ENCODE results near the gene SETBP1.

Gene SETBP1

GRCh38 chr18:44988821-44989587, 308.3 kb downstream of the SETBP1 start:
- no peak for DNase-seq

GRCh38 chr18:44996261-44996660, 315.6 kb downstream of the SETBP1 start:
- DNase-seq, result no peak

DNA sequence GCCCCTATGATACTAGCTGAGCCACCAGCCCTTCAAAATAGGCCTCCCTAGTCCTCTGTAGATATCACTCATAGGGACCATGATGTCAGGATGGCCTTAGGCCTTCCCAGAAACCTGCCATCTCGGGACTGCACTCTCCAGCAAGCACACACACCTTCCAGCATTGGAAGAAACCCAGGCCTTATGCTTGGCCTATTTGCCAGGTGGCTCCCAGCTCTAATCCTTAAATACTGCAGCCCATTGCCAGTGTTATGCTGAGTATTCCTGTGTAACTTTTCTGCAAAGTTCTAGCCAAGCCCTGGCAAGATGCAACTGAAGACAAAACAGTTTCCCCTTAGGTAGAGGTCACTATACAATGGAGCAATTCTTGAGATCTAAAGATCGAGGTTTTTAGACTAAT, 316.5 kb downstream of the SETBP1 start:
- DNase-seq, result no peak

GRCh38 chr18:44998360-44998759, 317.7 kb downstream of the SETBP1 start:
- DNase-seq, result no peak

GRCh38 chr18:45004546-45005080, 323.9 kb downstream of the SETBP1 start:
- no peak for DNase-seq

- no peak for DNase-seq
These were observed 326.2 kb downstream of the SETBP1 start for GRCh38 chr18:45006934-45007333.

DNA sequence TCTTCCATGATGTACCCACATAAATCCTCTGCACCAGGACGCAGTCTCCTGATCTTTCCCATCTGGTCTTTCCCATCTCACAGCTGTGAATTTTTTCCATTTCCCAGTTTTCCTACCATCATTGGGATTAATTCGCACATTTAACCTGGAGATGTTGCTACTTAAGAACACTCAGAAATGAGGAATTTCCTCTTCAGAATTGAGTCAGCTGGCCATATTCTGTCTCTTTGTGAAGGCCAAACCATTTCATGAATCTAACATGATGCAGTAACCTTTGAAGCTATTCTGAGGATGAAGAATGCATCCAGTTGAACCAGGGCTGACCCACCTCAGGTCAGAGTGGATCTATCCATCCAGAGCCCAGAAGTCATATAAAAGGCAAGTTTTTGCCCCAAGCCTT, 326.8 kb downstream of the SETBP1 start:
- DNase-seq, result no peak

DNA sequence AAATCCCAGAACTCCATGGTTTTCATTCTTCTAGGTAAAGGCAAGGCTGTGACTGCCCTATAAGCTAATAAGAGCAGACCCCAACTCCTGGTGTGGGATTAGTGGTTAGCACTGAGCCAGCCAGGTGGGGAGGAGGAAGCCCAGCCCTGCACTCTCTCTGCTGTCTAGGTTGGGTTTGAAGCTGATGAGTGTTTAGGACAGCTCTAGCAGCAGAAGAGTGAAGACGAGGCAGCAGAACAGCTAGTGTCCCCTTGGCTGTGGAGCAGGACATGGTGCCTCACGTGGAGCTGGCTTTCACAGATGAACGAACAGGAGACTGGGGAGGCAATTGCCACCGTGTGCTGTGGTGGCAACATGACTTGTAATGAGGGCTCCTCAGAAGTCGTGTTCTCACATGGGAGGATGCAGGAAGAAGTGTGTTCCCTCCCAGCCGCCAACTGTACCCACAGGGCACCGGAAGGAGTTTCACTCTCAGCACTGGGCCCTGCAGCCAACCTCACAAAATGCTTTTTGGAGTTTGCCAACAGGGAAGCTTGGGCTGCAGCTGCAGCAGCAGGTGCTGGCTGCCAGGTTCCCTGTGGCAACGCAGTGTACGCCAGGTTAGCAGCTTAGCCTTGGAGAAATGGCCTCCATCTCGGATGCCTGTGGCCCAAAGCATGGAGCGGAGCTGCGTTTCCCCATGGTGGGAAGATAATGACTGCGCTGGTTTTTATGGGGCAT, 328.2 kb downstream of the SETBP1 start:
- DNase-seq, result no peak

DNA sequence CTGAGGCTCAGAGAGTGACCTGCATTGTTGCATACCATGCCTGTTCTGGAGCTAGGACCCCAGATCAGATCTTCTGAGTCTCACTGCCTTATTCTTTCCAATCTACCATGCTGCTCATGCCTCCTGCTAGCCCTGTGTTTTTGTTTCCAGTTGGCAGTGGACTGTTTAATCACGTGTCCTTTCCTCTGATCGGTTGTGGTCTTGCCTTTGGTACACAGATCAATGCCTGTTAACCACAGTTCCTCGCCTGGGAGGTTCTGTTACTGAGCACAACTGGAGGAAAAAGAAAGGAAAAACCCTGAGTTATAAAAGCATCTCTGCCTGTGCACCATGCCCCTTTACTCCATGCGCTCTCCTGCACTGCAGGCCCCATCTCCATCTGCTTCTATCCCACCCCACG, 329.1 kb downstream of the SETBP1 start:
- no peak for DNase-seq

DNA sequence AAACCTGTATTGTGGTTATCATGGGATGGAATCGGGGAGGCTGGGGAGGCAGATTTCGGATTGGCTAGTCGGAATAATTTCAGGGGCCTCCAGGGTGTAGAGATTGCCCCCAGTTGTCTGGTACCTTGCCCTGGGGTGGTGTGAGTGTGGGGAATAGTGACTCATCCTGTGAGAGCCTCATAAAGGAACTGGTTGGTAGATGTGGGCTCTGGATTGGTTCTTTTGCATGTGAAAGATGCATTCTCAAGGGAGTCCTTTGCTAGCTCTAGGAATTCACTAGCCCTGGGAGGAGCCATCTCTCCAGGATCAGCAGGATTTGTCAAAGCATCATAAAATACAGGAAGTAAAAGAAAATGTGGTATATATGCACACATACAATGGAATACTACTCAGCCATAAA, 331.6 kb downstream of the SETBP1 start:
- DNase-seq, result no peak

DNA sequence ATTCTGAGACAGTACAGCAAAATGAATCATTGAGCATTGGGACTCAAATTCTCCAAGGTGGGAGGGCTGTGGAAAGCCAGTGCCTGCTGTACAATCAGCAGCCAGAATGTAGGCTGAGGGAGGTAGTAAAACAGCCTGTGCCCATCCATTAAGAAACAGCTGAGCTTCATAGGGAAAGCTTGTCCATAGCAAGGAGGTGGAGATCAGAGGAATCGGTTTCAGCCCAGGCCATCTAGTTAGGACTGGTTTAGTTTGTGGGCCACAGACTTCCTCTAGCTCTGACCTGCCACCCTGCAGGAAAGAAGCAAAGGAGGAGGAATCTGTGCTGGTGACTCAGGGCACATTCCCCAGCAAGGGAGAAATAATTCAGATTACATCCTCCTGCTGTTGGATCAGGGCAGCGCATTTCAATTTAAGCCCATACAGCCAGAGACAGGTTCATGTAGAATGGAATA, 333.4 kb downstream of the SETBP1 start:
- DNase-seq, result no peak

DNA sequence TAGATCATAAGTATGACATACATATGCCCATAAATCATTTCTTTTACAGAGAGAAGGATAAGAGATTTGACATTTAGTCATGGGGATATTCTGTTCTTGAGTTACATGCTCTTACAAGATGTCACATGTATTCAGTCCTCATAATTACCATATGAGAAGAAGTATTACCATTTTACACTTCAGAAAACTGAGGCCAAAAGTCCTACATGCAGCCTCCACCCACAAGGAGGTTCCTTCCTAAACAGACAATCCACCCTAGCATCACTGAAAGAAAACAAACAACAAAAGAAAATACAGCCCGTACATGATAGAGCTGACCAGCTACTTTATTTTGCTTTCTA, 335.1 kb downstream of the SETBP1 start:
- DNase-seq, result no peak

- DNase-seq, result no peak
These were observed 338.8 kb downstream of the SETBP1 start for GRCh38 chr18:45019469-45019868.

GRCh38 chr18:45023519-45023918, 342.8 kb downstream of the SETBP1 start:
- no peak for DNase-seq

- no peak for DNase-seq
These were observed 343.8 kb downstream of the SETBP1 start for GRCh38 chr18:45024357-45025088.

- no peak for DNase-seq
These were observed 344.4 kb downstream of the SETBP1 start for GRCh38 chr18:45025089-45025450.

GRCh38 chr18:45026162-45026561, 345.5 kb downstream of the SETBP1 start:
- DNase-seq, result no peak

DNA sequence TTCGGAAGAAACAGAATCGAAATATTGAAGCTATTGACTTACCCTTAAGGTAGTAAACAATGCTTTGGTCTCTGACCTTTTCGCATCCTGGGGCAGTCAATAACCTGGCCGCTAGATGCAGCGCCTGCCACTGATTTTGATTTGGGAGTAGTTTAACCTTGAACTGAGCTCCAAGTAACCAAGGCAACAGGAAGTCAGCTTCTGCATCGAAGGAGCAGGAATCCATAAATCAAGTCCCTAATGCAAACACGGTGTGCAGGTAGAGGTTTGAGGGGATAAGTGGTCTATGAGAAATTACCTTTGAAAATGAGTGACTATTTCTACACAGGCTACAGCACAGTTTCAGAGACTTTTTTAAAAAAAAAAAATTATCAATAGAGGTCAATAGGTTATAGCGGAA, 353.5 kb downstream of the SETBP1 start:
- no peak for DNase-seq

GRCh38 chr18:45037618-45038017, 356.9 kb downstream of the SETBP1 start:
- no peak for DNase-seq

DNA sequence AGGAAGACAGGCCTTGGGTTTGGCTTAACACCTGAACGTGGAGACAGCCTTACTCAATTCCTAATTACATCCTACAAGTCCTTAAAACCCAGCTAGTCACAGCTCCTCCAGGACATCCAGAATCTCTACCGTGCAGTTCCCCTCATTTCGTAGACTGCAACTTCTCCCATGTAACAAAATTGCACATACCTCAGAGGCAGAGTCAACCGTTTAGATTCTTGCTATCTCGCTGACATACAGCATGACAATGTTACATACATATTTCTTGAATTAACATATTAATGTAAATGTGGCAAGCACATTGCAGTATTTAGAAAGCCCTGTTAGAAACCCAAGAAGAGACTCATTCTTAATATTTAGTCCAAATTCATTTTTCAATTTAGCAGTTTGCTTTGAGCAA, 358.7 kb downstream of the SETBP1 start:
- DNase-seq, result no peak

DNA sequence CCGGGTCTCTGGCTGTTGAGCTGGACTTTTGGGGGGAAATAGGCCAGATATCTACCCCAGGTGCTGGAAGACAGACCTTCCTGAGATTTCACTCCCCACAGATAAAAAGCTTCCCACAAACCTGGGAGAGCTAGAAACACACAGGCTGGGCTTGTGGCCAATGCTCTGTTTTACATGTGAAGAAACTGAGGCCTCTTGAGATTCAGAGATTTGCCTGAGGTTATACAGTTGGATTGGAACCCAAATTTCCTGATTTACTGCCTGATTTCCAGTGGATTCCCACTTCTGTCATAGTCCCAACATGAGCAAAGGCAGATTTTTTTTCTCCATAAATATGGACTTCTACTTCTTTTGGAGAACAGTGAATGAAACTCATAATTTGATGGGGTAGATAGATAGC, 360.2 kb downstream of the SETBP1 start:
- no peak for DNase-seq

DNA sequence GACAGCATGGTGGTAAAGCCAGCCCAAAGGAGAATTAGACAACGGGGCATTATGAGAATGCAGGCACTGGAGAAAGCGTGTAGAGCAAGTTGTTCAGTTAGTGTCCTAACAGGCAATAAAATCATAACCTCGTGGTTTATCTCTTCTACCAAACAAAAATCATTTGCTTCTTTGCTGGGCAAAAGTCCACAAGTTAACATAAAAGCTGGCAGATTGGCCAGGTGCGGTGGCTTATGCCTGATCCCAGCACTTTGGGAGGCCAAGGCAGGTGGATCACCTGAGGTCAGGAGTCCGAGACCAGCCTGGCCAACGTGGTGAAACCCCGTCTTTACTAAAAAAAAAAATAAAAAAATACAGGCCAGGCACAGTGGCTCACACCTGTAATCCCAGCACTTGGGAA, 364.1 kb downstream of the SETBP1 start:
- DNase-seq, result no peak

- no peak for DNase-seq
These were observed 365.5 kb downstream of the SETBP1 start for GRCh38 chr18:45046228-45046627.

- no peak for DNase-seq
These were observed 366.3 kb downstream of the SETBP1 start for GRCh38 chr18:45046961-45047360.
